NCI-H2081 treated with DMSO at 0.1 percent for 48 hours (cell line): ENCODE data around the gene RAVER1.
"Not testable (repeated sequence)": the region's sequence is repeated elsewhere in the genome, so short reads cannot be mapped to it uniquely, and the experiment has no call there.

Source experiments
- DNase-seq: peaks from one replicate; lab custom pipeline; 2025; lab: John Stamatoyannopoulos, UW

The RAVER1 gene

DNA sequence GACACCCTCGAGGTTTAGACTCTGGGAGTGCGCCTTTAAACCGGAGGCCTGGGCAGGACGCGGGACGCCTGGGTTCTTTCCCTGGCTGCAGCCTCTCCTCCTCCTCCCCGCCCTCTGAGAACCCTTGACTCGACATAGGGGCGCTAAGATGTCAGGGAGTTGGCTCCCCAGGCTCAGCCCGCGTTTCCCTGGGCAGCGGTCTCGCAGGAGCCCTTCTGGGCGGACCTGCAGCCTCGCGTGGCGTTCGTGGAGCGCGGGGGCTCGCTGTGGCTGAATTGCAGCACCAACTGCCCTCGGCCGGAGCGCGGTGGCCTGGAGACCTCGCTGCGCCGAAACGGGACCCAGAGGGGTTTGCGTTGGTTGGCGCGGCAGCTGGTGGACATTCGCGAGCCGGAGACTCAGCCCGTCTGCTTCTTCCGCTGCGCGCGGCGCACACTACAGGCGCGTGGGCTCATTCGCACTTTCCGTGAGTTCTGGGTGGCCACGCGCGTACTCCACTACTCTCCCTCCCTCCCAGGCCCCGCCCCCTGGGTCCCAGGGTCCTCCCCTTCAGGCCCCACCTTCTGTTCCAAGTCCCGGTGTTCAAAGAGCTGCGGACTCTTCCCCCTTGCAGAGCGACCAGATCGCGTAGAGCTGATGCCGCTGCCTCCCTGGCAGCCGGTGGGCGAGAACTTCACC lies 42.3 kb downstream of the RAVER1 start:
- no peak for DNase-seq

DNA sequence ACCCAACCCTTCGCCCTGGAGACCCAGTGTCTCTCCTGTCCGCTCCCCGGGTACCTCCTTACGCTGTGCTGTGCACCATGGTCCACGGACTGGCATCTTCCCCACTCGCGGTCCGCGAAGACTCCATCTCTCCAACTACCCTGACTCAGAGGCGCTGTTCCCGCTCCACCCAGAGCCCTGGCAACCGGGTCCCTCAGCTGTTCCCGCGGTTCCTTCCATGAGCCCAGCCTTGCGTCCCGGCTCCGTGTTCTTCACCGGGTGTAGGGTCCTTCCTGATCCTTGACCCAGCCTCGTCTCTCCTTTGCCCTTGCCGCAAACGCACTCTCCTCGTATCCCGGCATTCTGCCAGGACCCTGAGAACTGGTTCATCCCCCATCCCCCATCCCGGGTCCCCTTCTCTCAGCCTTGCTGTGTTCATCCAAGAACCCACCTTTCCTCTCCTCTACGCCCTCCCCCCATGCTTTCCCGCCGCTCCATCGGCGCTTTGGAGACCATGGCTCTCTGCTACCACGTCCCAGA lies 42.9 kb downstream of the RAVER1 start:
- no peak for DNase-seq

- DNase-seq, result no peak
Observed at GRCh38 chr19:10289836-10290356, 43.4 kb downstream of the RAVER1 start, which contains the start of gene ICAM5. TSS of gene ICAM5 (plus strand) at chr19:10289952. CDS start at chr19:10290044, 92 bp downstream.

GRCh38 chr19:10289167-10289835 lies 44.0 kb downstream of the RAVER1 start:
- no peak for DNase-seq

DNA sequence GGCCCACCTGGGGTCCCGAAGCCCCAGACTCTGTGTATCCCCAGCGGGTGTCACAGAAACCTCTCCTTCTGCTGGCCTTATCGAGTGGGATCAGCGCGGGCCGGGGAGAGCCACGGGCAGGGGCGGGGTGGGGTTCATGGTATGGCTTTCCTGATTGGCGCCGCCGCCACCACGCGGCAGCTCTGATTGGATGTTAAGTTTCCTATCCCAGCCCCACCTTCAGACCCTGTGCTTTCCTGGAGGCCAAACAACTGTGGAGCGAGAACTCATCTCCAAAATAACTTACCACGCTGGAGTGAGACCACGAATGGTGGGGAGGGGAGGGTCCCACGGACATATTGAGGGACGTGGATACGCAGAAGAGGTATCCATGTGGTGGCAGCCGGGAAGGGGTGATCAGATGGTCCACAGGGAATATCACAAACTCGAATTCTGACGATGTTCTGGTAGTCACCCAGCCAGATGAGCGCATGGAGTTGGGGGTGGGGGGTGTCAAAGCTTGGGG lies 44.6 kb downstream of the RAVER1 start:
- no peak for DNase-seq

DNA sequence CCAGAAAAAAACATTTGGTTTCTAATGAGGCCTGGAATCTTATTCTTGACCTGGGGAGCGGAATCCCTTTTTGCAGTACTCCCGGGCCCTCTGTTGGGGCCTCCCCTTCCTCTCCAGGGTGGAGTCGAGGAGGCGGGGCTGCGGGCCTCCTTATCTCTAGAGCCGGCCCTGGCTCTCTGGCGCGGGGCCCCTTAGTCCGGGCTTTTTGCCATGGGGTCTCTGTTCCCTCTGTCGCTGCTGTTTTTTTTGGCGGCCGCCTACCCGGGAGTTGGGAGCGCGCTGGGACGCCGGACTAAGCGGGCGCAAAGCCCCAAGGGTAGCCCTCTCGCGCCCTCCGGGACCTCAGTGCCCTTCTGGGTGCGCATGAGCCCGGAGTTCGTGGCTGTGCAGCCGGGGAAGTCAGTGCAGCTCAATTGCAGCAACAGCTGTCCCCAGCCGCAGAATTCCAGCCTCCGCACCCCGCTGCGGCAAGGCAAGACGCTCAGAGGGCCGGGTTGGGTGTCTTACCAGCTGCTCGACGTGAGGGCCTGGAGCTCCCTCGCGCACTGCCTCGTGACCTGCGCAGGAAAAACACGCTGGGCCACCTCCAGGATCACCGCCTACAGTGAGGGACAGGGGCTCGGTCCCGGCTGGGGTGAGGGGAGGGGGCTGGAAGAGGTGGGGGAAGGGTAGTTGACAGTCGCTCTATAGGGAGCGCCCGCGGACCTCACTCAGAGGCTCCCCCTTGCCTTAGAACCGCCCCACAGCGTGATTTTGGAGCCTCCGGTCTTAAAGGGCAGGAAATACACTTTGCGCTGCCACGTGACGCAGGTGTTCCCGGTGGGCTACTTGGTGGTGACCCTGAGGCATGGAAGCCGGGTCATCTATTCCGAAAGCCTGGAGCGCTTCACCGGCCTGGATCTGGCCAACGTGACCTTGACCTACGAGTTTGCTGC lies 46.3 kb downstream of the RAVER1 start, which contains the start of gene ICAM4:
Gene ICAM4 (plus strand): TSS at position 153 of the 935 bp plus-strand sequence. CDS start 58 bp downstream, at position 211.
- DNase-seq, result no peak

DNA sequence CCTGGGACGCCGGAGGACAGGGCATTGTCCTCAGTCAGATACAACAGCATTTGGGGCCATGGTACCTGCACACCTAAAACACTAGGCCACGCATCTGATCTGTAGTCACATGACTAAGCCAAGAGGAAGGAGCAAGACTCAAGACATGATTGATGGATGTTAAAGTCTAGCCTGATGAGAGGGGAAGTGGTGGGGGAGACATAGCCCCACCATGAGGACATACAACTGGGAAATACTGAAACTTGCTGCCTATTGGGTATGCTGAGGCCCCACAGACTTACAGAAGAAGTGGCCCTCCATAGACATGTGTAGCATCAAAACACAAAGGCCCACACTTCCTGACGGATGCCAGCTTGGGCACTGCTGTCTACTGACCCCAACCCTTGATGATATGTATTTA lies 47.9 kb downstream of the RAVER1 start:
- DNase-seq, result no peak

GRCh38 chr19:10284960-10285278 lies 48.4 kb downstream of the RAVER1 start:
- DNase-seq, result no peak

- no peak for DNase-seq
Observed at GRCh38 chr19:10284065-10284959, 49.0 kb downstream of the RAVER1 start.

- DNase-seq, result no peak
Observed at GRCh38 chr19:10283301-10284064, 49.8 kb downstream of the RAVER1 start.

DNA sequence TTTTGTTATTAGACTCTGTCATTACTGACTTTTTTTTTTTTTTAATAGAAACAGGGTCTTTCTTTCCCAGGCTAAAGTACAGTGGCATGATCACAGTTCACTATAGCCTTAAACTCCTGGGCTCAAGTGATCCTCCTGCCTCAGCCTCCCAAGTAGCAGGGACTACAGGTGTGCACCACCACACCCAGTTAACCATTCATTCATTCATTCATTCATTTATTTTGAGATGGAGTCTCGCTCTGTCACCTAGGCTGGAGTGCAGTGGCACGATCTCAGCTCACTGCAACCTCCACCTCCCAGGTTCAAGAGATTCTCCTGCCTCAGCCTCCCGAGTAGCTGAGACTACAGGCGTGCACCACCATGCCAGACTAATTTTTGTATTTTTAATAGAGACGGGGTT lies 51.3 kb downstream of the RAVER1 start:
- not testable (repeated sequence) for DNase-seq

- no peak for DNase-seq
Observed at GRCh38 chr19:10279737-10280442, 53.4 kb downstream of the RAVER1 start.

- no peak for DNase-seq
Observed at GRCh38 chr19:10278935-10279334, 54.4 kb downstream of the RAVER1 start.

GRCh38 chr19:10277795-10278589 lies 55.3 kb downstream of the RAVER1 start:
- no peak for DNase-seq

GRCh38 chr19:10274589-10274988 lies 58.7 kb downstream of the RAVER1 start:
- DNase-seq, result no peak

GRCh38 chr19:10271543-10272086 lies 61.7 kb downstream of the RAVER1 start:
- no peak for DNase-seq

- no peak for DNase-seq
Observed at GRCh38 chr19:10270616-10271394, 62.5 kb downstream of the RAVER1 start, which contains the start of gene ICAM1. TSS of gene ICAM1 (plus strand) at chr19:10271120. CDS start at chr19:10271160, 40 bp downstream.
